CD4-positive, alpha-beta T cell treated with Interleukin-1 beta for 1 hour (primary cell): ENCODE data around the gene ANO9.
"Not testable (repeated sequence)": the region's sequence is repeated elsewhere in the genome, so short reads cannot be mapped to it uniquely, and the experiment has no call there.

Source experiments
- DNase-seq, 2 donors: peaks; one replicate each; pipeline ENCODE4 v3.0.0-alpha.2; 2020 to 2022

Gene ANO9

DNA sequence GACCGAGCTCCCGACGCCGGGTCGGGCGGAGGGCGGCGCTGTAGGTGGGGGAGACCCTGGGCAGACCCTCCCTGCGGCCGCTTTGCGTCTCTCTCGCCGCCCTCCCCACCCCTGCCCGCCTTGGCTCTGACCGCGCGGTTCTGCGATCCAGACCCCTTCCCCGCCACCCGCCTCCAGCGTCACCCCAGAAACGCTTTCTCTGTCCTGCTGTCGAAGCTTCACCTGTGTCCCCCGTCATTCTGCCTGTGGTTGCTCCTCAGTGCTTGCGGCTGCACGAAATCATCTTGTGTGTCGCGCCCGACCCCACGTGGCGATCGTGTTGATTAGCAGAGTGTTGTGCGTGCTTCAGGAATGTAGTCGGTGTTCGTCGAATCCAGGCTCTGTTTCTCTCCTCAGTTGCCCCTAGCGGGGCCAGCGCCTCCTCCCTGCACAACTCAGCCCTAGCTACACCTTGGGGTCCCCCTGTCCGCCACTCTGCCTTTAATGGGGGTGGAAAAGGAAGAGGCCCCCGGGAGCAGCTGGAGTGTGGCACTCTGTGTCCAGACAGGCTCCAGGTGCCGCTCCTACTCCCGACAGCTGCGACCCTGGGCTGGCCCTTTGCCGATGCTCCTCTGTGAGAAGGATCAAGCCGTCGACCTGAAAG lies 9.1 kb upstream of the ANO9 start:
- DNase-seq = peak; percentile 82 to 85

DNA sequence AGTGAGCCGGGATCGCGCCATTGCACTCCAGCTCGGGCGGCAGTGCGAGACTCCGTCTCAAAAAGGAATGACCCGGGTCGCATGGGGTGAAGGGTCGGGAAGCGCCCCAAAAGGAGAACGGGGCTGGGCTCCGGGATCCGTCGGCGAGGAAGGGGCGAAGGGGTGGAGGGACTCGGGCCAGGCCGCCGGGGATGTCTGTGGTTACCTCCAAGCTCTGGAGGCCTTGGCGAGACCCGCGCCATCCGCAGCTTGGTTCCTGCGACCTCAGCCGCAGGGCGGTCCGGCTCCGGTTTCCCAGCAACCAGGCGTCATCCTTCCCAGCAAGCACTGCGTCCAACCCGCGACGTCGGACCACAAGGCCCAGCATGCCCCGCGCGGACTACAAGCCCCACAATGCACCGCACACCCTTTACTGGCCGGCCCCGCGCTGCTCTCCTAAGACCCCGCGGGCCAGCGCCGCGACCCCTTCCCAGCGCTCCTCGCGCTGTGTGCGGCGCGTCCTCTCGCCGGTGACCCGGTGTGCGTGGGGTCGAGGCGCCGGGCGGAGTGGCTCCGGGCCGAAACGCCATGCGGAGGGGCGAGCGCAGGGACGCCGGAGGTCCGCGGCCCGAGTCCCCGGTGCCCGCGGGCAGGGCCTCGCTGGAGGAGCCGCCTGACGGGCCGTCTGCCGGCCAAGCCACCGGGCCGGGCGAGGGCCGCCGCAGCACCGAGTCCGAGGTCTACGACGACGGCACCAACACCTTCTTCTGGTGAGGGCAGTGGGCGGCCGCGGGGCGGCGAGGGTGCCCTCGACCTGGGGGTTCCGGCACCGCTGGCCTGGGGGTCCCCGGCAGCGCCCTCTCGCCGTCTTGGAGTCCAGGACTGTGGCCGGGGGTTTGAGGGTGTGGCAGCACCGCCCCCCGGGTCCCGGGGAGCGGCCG lies 8.3 kb upstream of the ANO9 start, which contains the start of gene PTDSS2:
Gene PTDSS2 (plus strand): TSS at position 391 of the 920 bp plus-strand sequence. CDS start 177 bp downstream, at position 568.
- DNase-seq = peak; percentile 93

DNA sequence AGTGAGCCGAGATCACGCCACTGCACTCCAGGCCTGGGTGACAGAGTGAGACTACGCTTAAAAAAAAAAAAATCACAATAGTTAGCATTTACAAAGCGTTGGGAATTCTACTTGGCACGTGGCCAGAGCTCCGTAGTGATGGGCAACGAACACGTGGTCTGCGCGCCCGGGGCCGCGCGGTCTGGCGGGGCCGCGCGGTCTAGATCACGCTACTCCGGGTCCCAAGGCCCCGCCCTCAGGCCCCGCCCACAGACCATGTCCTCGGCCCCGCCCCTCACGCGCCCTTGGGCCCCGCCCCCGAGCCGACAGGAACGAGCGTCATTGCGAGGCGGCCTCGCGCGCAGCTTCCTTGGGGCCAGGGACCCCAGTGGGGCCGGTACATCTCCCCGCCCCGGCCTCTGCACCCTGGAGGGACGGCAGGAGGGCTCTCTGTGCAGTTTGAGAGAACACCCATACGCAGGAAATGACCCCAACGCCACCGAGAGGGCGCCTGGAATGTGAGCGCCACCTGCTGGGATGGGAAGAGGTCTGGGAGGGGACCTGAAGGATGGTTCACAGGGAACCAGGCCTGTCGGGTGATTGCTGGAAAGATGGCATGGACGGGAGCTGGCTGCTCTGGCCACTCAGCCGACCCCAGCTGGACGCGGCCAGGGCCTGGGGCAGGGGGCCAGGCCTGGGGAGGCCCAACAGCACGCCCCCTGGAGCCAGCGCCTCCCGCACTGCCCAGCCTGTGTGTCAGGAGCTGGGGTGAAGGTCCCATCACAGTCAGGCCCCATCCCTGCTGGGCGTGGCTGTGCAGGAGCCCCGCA lies 6.3 kb upstream of the ANO9 start:
- DNase-seq = peak; percentile 93 to 95

DNA sequence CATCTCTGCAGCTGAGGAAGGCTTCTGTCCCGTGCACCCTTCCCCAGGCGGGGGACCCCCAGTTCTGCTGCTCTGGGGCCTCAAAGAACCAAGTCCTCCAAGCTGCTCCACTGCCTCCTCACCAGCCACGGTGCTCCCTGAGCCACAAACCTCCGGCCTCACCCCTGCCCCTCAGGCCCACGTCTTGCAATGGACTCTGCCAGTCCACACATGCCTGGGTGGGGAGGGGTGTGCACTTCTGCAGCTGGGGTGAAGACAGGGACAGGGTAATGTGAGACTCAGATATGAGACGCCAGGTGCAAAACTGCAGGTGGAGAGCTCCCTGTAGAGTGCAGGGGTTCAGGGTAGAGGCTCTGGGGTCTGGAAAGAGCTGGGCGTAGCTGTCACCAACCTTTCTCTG lies 5.1 kb upstream of the ANO9 start:
- DNase-seq = no peak

DNA sequence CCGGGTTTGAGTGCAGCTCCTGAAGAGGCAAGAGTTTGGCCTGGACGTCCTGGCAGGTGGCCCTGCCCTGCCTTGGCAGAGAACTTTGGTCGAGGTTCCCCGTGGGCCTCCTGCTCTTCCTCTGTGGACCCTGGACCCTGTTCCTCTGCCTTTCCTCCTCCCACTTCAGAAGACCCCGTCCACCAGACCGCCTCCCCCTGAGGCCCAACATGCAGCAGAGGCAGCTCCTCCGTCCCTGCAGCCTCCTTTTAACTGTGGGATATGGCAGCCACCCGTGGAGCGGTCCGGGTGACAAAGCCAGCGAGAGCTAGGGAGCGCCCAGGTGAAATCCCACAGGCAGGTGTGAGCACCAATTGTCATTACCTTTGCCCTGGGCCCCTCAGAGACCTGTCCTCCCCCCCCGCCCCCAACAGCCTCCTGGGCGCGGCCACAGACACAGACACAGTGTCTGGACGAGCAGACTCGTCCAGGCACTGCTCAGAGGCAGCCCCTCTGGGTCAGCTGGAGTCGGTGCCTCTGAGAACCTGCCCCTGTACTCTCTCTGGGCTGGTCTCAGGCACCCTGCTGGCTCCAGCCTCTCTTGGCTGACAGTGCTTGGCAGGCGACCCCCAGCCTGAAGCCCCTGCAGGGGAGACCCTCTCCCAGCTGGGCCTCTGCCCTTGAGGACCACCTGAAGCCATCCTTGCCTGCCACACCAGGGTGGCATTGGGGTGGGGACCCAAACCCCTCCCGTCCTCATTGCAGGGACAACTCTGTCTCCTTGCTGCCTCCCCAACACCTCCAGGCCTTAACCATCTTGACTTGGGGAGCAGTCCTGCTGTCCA lies 4.2 kb upstream of the ANO9 start:
- DNase-seq = no peak

DNA sequence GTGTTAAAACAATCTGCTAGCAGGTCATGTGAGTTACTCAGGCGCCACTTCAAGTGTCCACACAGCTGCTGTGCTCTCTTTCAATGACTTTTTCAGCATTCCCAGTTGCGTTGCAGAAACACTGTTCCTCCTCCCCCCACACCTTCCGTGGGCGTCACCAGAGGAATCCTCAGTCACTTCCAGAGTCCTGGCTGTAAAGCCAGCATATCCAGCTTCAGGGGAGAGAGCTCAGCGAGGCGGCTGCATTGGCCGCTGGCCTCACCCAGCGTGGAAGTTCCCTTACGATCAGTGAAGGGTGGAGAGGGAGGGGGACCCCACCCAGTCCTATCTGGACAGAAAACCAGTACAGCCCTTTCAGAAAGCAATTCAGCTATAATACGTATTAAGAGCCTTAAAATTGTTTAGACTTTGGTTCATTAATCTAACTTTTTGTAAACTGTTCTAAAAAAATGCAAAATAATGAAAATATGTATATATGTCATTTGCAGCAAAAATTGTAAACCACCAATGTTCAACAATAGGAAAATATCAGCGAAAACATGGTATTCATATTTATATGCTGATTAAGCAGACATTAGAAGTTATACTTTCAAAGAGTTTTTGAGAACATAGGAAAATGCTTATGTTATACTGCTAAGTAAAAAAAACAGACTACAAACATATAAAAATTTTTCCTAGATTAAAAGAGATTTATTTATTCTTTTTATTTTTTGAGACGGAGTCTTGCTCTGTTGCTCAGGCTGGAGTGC lies 2.8 kb upstream of the ANO9 start:
- no peak for DNase-seq

DNA sequence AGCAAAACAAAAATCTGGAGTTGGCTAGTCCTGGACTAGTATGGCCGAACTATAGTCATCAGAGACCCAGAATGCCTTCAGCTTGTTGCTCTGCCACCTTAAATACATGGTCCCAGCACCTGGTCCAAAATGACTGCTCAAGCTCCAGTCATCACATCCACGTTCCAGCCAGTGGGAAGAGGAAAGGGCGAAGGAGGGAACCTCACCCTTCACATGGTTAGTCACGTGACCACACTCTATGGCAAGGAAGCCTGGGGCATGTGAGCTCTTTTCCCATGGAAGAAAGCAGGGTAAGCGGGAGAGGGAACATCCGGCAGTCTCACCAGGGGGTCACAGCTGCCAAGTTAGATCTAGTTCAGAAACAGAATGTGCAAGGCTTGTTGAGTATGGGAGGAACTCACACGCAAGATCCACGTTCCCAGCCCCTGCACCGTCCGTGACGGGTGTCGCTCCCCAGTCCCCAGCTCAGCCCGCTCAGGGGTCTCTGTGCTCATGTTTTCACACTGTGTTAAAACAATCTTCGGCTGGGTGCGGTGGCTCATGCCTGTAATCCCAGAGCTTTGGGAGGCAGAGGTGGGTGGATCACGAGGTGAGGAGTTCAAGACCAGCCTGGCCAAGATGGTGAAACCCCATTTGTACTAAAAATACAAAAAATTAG lies 1.9 kb upstream of the ANO9 start:
- no peak for DNase-seq

DNA sequence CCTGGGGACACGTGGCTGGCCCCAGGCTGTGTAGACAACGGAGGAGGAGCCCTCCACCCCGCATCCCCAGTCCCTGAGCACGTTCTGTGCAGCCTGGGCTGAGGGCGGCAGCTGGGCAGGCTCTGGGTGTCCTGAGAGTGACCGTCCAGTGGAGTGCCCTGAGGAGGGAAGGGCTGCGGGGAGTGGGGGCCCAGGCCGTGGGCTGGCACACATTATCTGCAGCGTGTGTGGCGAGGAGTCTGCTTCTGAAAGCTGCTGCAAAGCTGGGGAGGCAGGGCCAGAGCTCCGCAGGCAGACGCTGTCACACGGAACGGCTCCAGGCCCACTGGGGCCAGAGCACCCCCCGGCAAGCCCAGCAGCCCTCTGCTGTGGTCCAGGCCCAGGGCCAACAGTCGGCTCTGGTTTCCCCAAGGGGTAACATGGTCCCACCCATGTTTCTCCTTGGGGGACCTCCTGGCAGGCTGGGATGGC lies 835 bp upstream of the ANO9 start:
- no peak for DNase-seq

DNA sequence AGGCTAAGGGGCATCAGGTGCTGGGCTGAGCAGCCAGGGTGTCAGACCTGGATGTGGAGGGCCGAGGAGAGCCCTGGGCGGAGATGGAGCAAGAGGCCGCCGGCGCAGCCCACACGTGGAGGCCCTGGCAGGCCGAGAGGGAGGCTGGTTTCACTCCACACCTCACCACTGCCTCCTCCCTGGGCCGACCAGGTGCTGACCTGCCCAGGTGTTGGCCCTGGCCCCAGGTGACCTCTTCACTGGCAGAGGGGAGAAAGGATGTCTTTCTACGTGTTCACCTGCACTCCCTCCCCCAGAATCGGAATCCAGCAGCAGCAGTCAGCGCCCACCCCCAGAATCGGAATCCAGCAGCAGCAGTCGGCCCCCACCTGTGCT lies 781 bp downstream of the ANO9 start:
- no peak for DNase-seq

DNA sequence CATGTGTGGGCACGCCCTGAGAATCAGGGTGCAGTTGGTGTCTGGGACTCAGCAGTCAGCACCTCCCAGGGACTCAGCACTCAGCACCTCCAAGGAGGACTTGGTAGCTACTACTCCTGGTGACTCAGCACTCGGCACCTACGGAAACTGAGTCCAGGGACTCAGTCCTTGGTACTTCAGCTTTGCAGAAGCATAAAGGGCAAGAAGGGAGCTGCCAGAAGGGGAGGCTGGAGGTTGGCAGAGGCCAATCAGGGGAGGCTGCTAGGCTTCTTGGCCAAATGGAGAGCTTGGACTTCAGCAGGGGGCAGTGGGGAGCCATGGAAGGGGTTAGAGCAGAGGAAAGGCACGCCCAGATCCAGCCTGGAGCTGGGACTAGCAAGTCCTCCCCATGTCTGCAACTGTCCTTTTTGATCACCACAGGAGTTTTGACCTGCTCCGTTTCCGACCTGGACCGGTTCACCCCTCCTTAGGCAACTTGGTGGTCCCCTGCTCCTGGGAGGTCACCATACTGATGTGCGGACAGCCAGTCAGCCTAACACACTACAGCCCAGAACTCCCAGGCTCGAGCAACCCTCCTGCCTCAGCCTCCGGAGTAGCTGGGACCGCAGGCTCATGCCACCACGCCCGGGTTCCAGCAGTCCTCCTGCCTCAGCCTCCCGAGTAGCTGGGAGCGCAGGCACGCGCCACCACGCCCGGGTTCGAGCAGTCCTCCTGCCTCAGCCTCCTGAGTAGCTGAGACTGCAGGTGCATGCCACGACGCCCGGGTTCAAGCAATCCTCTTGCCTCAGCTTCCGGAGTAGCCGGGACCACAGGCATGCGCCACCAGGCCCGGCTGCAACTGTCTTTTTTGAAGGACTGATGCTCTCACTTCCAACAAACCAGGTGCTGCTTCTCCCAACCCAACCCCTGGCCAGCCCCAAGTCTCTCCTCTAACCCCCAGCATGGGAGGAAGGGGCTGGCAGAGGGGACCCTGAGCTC lies 1.5 kb downstream of the ANO9 start:
- DNase-seq = no peak

DNA sequence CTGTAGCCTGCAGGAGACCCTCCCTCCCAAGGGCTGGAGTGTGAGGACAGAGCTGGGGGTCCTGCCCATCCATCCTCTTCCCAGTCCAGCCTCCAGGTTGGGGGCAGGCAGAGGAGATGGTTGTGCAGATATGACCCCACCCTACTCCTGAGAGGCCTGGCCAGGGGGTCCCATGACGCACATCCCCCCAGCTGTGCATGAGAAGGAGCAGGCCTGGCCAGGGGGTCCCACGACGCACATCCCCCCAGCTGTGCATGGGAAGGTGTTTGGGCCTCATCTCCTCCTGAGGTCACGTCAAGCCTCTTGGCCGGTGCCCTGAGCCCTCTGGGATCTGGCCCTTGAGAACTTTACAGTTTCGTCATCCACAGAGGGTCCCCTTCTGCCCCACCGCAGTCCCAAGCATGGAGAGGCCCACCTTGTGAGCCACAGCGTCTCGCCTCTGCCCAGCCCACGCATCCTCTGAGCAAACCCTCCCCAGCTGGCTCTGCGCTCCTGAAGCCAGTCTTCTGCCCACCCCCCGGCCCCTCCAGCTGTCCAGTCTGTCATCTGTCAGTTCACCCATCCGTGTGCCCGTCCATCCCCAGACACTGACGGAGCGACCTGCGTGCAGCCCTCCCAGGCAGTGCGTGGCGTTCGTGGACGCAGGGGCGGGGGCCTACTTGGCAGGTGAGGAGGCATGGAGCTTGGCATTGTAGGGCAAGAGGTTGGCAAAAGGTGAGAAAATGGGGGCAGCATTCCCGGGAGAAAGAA lies 2.3 kb downstream of the ANO9 start:
- DNase-seq = no peak

DNA sequence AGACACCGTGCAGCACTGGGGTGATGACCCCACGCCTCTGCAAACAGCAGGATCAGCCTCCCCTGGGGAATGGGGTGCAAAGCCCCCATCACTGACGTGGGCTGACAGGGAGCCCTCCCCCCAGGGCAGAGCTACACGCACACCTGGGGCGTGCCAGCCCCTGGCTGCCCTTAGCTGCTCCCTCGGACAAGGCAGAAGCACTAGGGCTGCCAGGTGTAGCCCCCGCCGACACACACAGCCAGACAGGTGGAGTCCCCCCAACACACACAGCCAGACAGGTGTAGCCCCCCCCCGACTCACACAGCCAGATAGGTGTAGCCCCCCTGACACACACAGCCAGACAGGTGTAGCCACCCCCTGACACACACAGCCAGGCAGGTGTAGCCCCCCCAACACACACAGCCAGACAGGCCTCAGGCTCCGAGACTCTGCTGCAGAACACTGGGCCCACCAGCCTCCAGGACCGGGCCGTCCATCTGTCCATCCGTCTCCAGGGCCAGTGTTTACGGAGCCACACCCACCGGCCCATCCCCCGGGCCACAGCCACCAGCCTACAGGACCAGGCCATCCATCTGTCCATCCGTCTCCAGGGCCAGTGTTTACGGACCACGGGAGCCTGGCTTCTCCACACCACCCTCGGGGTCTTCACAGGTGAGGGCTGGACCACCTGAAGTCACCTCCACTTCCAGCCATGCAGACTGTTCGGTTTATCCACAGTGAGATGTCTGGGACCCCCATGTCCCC lies 3.5 kb downstream of the ANO9 start:
- DNase-seq = no peak

DNA sequence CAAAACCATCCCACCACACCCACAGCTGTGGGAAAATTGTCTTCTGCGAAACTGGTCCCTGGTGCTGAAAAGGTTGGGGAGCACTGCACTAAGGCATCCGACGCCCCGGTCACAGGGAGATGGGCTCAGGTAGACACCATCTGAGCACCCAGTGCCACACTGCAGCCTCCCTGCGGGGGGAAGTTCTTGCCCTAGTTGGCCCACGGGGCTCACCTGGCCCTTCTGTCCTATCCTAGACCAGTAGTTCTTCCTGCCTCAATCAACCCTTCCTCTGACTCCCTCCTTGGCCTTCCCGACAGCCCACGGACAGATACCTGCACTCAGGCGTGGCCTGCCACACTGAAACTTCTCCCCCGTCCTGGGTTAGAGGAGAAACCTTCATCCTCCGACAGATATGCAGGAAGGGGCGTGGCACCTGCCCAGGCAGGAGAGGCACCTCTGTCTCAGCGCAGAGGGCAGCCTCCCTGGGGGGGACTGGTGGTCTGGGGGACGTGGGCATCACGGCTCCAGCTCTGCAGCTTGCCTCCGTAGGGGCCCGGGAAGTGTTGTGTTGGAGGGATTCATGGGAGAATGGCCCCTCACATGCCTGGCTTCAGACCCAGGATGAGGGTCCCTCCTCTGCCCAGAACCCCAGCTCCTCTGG lies 4.5 kb downstream of the ANO9 start:
- no peak for DNase-seq

DNA sequence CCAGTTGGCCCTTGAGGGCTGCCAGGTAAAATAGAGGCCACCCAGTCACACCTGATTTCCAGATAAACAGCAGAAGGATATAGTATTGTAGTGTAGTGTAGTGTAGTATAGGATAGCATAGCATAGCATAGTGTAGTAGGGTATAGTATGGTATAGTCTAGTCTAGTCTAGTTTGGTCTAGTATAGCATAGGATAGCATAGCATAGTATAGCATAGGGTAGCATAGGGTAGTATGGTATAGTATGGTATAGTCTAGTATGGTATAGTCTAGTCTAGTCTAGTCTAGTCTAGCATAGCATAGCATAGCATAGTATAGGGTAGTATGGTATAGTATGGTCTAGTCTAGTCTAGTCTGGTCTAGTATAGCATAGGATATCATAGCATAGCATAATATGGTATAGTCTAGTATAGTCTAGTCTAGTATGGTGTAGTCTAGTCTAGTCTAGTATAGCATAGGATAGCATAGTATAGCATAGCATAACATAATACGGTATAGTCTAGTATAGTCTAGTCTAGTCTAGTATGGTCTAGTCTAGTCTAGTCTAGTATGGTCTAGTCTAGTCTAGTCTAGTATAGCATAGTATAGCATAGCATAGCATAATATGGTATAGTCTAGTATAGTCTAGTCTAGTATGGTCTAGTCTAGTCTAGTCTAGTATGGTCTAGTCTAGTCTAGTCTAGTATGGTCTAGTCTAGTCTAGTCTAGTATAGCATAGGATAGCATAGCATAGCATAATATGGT lies 6.6 kb downstream of the ANO9 start:
- DNase-seq = not testable (repeated sequence)

DNA sequence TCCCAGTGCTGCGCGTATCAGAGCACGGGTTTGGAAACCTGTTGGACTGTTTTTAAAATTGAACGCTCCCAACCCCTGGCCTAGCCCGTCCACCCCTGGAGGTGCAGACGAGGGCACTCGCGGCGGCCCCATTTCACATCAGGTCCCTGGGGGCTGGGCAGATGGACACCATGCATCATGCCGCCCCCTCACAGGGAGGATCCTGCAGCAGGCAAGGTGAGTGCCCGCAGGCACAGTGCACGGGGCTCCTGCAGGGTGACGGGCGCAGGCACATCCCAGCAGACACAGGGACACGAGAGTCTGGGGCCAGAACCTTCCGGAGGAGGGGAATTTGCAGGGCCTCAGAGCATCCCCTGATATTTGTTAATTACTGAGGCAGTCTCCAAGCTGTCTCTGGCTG lies 7.3 kb downstream of the ANO9 start:
- no peak for DNase-seq

DNA sequence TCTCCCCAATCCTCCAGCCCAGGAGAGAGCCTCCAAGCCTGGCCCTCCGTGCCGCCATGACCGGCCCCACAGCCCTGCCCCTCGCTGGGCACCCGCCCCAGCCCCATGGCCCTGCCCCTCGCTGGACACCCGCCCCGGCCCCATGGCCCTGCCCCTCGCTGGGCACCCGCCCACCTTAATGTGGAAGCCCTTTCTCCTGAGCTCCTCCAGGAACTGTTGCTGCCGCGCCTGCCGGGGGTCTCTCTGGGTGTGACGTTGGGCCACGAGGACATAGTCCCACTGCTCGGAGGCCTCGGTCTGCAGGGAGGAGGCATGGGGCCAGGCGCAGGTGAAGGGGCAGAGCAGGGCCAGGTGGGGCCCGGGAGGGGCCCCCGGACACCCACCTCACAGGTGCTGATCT lies 8.2 kb downstream of the ANO9 start:
- DNase-seq = no peak

DNA sequence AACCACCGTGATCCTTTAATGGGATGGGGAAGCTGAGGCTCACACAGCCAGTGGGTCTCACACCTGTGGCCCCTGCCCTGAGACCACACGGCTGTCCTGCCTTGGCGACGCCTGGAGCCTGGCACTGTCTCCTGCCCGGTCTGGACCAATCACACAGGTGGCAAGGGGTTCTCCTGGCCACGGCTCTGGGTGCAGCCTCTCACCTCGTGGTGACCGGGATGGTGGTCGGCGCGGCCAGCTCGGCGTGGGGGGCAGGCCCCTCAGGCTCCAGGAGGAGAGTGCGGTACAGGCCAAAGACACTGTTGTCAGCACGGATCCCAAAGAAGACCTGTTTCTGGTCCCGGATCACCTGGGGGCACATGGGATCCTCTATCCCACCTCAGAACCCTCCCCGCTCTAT lies 8.7 kb downstream of the ANO9 start:
- DNase-seq = no peak
